GM10248 (cell line): ENCODE results near the gene SASS6.

ENCODE experiments used
- CTCF ChIA-PET: fragments of 300-600 bp; sonication (Branson Sonifier 250); formaldehyde crosslinking; extraction: SDS; loops from one replicate; lab custom pipeline; 2021; ENCODE audit warnings: antibody characterized with exemption; lab: Yijun Ruan, JAX
- POLR2A ChIA-PET: fragments of 350-650 bp; sonication (Branson Sonifier 250); formaldehyde crosslinking; extraction: SDS; loops from one replicate; lab custom pipeline; 2020; ENCODE audit warnings: antibody characterized with exemption; lab: Yijun Ruan, JAX
- DNase-seq: peaks from one replicate; pipeline ENCODE4 v3.0.0; 2012; ENCODE audit errors: extremely low spot score
- TF ChIP-seq, protein P1 (sequence below): IDR thresholded peaks from 2 replicates; pipeline ENCODE4 v1.5.1; 2012; ENCODE audit warnings: mild to moderate bottlenecking, low read depth; ENCODE audit errors: extremely low read depth, missing control alignments, control extremely low read depth

SASS6 gene, protein sequence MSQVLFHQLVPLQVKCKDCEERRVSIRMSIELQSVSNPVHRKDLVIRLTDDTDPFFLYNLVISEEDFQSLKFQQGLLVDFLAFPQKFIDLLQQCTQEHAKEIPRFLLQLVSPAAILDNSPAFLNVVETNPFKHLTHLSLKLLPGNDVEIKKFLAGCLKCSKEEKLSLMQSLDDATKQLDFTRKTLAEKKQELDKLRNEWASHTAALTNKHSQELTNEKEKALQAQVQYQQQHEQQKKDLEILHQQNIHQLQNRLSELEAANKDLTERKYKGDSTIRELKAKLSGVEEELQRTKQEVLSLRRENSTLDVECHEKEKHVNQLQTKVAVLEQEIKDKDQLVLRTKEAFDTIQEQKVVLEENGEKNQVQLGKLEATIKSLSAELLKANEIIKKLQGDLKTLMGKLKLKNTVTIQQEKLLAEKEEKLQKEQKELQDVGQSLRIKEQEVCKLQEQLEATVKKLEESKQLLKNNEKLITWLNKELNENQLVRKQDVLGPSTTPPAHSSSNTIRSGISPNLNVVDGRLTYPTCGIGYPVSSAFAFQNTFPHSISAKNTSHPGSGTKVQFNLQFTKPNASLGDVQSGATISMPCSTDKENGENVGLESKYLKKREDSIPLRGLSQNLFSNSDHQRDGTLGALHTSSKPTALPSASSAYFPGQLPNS

DNA sequence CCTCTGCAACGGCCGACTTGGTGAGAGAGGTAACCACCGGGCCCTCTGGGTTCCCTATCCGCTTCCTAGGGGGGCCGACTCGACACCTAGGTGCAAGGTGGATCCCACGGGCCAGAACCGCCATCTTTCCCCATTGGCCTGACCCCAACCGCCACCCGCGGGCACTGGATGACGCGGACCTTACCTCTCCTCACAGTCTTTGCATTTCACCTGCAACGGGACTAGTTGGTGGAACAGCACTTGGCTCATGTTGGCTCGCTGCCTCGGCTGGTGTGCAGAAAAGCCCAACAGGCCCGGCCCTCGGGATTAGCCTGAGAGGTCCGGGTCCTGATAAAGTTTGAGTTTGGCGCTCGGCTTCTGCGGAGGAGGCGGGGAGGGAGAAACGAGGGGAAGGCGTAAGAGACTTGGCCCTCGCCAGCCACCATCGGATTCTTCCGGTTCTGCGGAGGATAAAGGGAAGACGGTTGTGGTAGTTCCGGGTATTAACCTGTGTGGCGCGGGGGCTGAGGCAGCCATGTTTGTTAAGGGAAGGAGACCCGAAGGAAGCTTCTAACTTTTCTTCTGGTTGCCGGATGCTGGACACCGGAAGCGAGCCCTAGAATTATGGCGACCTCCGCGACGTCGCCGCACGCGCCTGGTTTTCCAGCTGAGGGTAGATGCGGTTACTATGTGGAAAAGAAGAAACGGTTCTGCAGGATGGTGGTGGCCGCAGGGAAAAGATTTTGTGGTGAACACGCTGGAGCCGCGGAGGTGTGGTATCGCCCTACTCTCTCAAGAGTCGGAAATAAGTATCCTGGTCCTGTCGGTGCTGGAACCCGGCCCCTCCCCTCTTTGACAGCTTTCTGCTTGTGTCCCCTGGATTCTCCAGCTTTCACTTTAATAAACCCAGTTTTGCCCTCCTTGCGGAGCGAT, at the start of gene SASS6, which contains the start of gene TRMT13:
Gene SASS6, minus strand, starts transcription at position 365 of the 912 bp plus-strand sequence. Its CDS starts 116 bp downstream, at position 249.
Gene TRMT13, plus strand, starts transcription at position 598 of the 912 bp plus-strand sequence. Its CDS starts 6 bp downstream, at position 604.
- ChIA-PET POLR2A (interaction anchor here (1.1 kb wide), 1 partner anchor 163 kb away, joined by 3 read pairs; the partner anchor contains the start of gene SLC35A3), CTCF (interaction anchor here (1.0 kb wide), 1 partner anchor 19 kb away, joined by 4 read pairs; no protein-coding TSS in a partner anchor)
- TF ChIP-seq, protein P1, sequence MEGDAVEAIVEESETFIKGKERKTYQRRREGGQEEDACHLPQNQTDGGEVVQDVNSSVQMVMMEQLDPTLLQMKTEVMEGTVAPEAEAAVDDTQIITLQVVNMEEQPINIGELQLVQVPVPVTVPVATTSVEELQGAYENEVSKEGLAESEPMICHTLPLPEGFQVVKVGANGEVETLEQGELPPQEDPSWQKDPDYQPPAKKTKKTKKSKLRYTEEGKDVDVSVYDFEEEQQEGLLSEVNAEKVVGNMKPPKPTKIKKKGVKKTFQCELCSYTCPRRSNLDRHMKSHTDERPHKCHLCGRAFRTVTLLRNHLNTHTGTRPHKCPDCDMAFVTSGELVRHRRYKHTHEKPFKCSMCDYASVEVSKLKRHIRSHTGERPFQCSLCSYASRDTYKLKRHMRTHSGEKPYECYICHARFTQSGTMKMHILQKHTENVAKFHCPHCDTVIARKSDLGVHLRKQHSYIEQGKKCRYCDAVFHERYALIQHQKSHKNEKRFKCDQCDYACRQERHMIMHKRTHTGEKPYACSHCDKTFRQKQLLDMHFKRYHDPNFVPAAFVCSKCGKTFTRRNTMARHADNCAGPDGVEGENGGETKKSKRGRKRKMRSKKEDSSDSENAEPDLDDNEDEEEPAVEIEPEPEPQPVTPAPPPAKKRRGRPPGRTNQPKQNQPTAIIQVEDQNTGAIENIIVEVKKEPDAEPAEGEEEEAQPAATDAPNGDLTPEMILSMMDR, result no peak
- peak; percentile 90 for DNase-seq

DNA sequence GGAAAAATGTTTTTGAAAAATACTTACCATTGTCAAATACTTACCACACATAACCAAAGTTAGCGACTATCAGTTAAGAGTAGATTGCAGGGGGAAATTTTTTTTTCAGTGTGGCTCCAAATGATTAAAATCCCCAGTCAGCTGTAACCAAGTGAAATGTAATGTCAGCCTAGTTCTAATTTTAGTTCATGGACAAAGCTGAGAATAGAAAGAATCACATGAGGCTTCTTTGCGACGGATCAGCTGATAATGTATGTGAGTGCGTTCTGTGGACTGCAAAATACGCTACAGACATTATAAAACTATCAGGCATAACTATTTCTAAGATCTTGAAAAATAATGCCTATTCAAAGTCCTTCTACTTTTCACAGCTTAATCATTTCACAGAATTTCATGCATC, 45.4 kb upstream of the SASS6 start, which contains the start of gene LRRC39:
Gene LRRC39, minus strand, starts transcription at position 166 of the 400 bp plus-strand sequence. CDS start 9,740 bp downstream, outside the sequence.
- no peak for DNase-seq
- POLR2A ChIA-PET, result no interaction called here
- CTCF ChIA-PET, result interaction anchor here (1.1 kb wide), 1 partner anchor 96 kb away, joined by 3 read pairs; no protein-coding TSS in a partner anchor
- TF ChIP-seq, protein P1, result no peak

DNA sequence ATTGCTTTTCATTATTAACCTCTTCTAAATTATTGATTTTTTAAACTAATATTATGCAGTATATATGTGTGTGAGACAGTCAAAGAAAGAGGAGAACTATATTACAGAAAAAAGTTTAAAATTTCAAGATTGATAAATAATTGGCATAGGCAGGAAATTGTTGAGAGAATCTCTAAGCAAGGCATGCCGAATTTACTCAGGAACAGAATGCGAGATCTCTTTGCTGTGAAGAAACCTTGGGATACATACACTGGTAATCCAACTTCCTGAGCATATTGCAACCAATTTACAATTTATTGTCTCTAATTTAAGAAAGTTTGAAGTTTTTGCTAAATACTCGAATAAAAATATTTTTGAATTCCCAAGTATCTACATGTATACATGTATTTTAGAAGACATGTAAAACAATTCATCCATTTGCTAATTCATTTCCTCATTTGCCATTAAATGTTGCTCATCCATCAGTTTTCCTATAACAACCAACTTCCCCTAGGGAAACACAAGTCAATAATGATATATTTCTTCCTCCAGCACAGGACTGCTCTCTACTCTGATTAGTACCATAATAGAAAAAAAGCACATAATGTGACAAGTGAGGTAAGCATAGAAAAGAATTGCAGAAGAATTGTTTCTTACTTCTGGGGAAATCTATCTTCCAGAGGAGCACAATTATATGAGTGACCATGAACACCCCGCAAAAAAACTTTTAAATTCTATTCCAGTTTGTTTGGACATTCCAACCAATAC, 44.7 kb upstream of the SASS6 start:
- ChIA-PET CTCF (interaction anchor here (2.1 kb wide), 1 partner anchor 14 kb away, joined by 6 read pairs; no protein-coding TSS in a partner anchor), POLR2A (no interaction called here)
- TF ChIP-seq, protein P1, result no peak
- DNase-seq, result no peak

DNA sequence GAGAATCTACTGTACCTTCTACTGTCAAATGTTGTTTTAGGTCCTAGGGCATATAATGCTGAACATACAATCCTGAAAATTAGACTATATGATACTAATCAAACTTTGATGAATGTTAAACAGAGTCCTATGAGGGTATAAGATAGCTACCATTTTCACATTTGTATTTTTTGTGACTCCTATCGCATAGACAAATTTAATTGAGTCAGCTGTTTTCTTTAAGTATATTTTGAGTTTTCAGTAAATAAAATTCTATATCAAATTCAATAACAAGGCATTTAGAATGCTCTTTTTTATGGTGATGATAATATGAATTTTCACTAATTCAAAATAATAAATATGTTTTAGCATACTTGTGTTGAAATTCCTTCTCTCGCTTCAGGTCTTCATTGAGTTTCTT, 35.3 kb upstream of the SASS6 start:
- POLR2A ChIA-PET, result no interaction called here
- CTCF ChIA-PET, result no interaction called here
- DNase-seq, result no peak
- TF ChIP-seq, protein P1, result no peak

DNA sequence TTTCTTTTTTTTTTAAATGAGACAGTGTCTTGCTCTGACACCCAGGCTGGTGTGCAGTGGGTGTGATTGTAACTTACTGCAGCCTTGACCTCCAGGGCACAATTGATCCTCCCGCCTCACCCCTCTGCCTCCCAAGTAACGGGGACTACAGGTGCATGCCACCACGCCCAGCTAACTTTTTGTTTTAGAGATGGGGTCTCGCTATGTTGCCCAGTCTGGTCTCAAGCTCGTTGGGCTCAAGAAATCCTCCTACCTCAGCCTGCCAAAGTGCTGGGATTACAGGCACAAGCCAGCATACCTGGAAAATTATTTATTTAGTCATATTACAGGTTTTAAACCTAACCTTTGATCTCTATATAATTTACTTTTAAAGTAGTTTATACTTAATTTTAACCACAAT, 32.0 kb upstream of the SASS6 start:
- ChIA-PET CTCF (interaction anchor here (2.0 kb wide), 1 partner anchor 12 kb away, joined by 6 read pairs; no protein-coding TSS in a partner anchor), POLR2A (no interaction called here)
- DNase-seq, result no peak
- TF ChIP-seq, protein P1, result no peak
